HG03439 (cell line): Measurements from ENCODE around the gene HIPK2.

ENCODE experiments used
- ATAC-seq: cut with Tn5 transposase; IDR thresholded peaks from one replicate; pipeline ENCODE4 v1.9.1; 2021; ENCODE audit warnings: mild to moderate bottlenecking, moderate library complexity; ENCODE audit not compliant: unreplicated experiment

Gene HIPK2

GRCh38 chr7:139753081-139753692 lies 24.6 kb downstream of the HIPK2 start:
- ATAC-seq: no peak

GRCh38 chr7:139752604-139753003 lies 25.2 kb downstream of the HIPK2 start:
- ATAC-seq: no peak

- ATAC-seq: no peak
Measured at GRCh38 chr7:139752148-139752547, 25.6 kb downstream of the HIPK2 start.

- ATAC-seq: no peak
Measured at GRCh38 chr7:139750459-139751095, 27.2 kb downstream of the HIPK2 start.

- ATAC-seq: no peak
Measured at GRCh38 chr7:139749545-139749944, 28.3 kb downstream of the HIPK2 start.

- ATAC-seq: no peak
Measured at GRCh38 chr7:139748941-139749340, 28.9 kb downstream of the HIPK2 start.

- no peak for ATAC-seq
Measured at GRCh38 chr7:139748373-139748765, 29.4 kb downstream of the HIPK2 start.

GRCh38 chr7:139747662-139748372 lies 30.0 kb downstream of the HIPK2 start:
- no peak for ATAC-seq

GRCh38 chr7:139746652-139747051 lies 31.1 kb downstream of the HIPK2 start:
- ATAC-seq: no peak

- no peak for ATAC-seq
Measured at GRCh38 chr7:139745678-139746143, 32.1 kb downstream of the HIPK2 start.

- ATAC-seq: no peak
Measured at GRCh38 chr7:139744768-139745677, 32.8 kb downstream of the HIPK2 start.

GRCh38 chr7:139743967-139744767 lies 33.6 kb downstream of the HIPK2 start:
- no peak for ATAC-seq

GRCh38 chr7:139743267-139743966 lies 34.4 kb downstream of the HIPK2 start:
- no peak for ATAC-seq

GRCh38 chr7:139741789-139742344 lies 35.9 kb downstream of the HIPK2 start:
- ATAC-seq: no peak

- no peak for ATAC-seq
Measured at GRCh38 chr7:139741239-139741638, 36.6 kb downstream of the HIPK2 start.

- ATAC-seq: no peak
Measured at GRCh38 chr7:139739863-139740597, 37.8 kb downstream of the HIPK2 start.

GRCh38 chr7:139738772-139739171 lies 39.0 kb downstream of the HIPK2 start:
- no peak for ATAC-seq

GRCh38 chr7:139738101-139738489 lies 39.7 kb downstream of the HIPK2 start:
- ATAC-seq: no peak
